Small intestine (tissue), 7 donors: ENCODE results near the gene GATD1. TPM values are rescaled to one million over a fixed set of nuclear protein-coding genes. Genes with fewer than 3 reads are reported as not detected.

Experiments
- DNase-seq, 2 donors: peaks; one replicate each; pipeline versions ENCODE4 v3.0.0 to v3.0.0-alpha.2; 2013
- FAIRE-seq: peaks from 2 replicates; lab custom pipeline; 2012; peaks lifted over from hg19 to GRCh38; lab: Jason Lieb, UNC
- H3K27ac ChIP-seq, 3 donors: one replicate each; pipeline ENCODE4 v1.5.1; 2013; ENCODE audit warnings: low read length in 2 of 3, mild to moderate bottlenecking in 2 of 3, control low read depth in 1 of 3, inconsistent platforms in 1 of 3, low read depth in 1 of 3, moderate library complexity in 1 of 3
- H3K27me3 ChIP-seq, 3 donors: one replicate each; pipeline ENCODE4 v1.6.1; 2013; ENCODE audit warnings: low read length in 3 of 3, inconsistent platforms in 1 of 3; ENCODE audit not compliant: control insufficient read depth in 3 of 3, insufficient read depth in 3 of 3
- H3K36me3 ChIP-seq, 3 donors: one replicate each; pipeline ENCODE4 v1.6.1; 2013; ENCODE audit warnings: low read length in 3 of 3, inconsistent platforms in 1 of 3, low read depth in 1 of 3, mild to moderate bottlenecking in 1 of 3, moderate library complexity in 1 of 3; ENCODE audit not compliant: control insufficient read depth in 3 of 3, insufficient read depth in 2 of 3
- H3K4me1 ChIP-seq, 3 donors: one replicate each; pipeline ENCODE4 v1.6.1; 2013; ENCODE audit warnings: low read length in 2 of 3, inconsistent platforms in 1 of 3, low read depth in 1 of 3, mild to moderate bottlenecking in 1 of 3, moderate library complexity in 1 of 3; ENCODE audit not compliant: control insufficient read depth in 3 of 3, insufficient read depth in 2 of 3
- H3K4me3 ChIP-seq, 3 donors: one replicate each; pipeline ENCODE4 v1.5.1; 2013; ENCODE audit warnings: low read length in 3 of 3, control low read depth in 1 of 3, inconsistent platforms in 1 of 3, low read depth in 1 of 3, mild to moderate bottlenecking in 1 of 3, moderate library complexity in 1 of 3
- H3K9me3 ChIP-seq, 2 donors: one replicate each; pipeline ENCODE4 v1.6.1; 2013; ENCODE audit warnings: low read depth in 1 of 2, low read length in 1 of 2; ENCODE audit not compliant: control insufficient read depth in 2 of 2, insufficient read depth in 1 of 2
- whole genome bisulfite sequencing, 3 donors: extraction: QIAGEN DNeasy Blood & Tissue Kit; methylation state at CpG; one replicate each; pipeline ENCODE4 v1.1.7; 2013; 5-methylcytosine and 5-hydroxymethylcytosine counted together
- polyA plus RNA-seq, 4 donors: library from polyadenylated mRNA; stranded (reverse) in 3 of 4; unstranded in 1 of 4; fragments of 200-250 nt in 3 of 4; fragments of 120-200 nt in 1 of 4; gene quantifications; one replicate each; pipeline versions ENCODE4 v1.2.1 to v1.2.3, GENCODE V29; 2013
- donor health status: healthy with polysubstance abuse.
- donor health status: control.
- donor health status: control.
- donor health status: Bipolar disorder and iron deficiency.
- donor health status: healthy.

GATD1 gene
- polyA plus RNA-seq, 4 donors, result 12.2 to 55.6 (median 29.8) TPM

DNA sequence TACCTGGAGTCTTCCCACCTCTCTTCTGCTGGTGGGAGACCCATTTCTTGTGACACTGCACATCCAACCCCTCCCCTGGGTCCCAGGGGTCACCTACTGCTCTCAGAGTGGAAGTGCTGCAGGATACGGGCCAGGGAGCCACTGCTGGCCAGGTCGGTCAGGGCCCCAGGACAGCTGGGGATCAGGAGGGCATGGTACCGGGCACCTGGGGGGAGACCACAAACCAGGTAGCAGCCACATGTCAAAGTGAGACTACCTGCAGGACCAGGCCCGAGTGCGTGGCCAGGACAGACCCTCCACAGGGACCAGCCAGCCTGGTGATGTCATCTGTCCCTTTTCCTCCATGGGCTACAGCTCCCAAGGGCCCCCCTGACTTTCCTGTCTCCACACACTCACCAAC is 3.9 kb downstream of the GATD1 start:
- WGBS, 3 donors, result 89 to 93% (median 89%) methylated on average over 5 of the region's 5 CpGs
- Histone ChIP-seq H3K4me3 (no peak overlapping the region), H3K4me1 (peaks cover 2 to 20% (median 5%) of the 10 kb centered on the region in 3 donors), H3K9me3 (no peaks in the 10 kb centered on the region), H3K27ac (no peak overlapping the region), H3K27me3 (no peaks in the 10 kb centered on the region), H3K36me3 (peaks cover 9 to 71% (median 10%) of the 10 kb centered on the region in 3 donors)
- FAIRE-seq (no peak), DNase-seq (no peak)

DNA sequence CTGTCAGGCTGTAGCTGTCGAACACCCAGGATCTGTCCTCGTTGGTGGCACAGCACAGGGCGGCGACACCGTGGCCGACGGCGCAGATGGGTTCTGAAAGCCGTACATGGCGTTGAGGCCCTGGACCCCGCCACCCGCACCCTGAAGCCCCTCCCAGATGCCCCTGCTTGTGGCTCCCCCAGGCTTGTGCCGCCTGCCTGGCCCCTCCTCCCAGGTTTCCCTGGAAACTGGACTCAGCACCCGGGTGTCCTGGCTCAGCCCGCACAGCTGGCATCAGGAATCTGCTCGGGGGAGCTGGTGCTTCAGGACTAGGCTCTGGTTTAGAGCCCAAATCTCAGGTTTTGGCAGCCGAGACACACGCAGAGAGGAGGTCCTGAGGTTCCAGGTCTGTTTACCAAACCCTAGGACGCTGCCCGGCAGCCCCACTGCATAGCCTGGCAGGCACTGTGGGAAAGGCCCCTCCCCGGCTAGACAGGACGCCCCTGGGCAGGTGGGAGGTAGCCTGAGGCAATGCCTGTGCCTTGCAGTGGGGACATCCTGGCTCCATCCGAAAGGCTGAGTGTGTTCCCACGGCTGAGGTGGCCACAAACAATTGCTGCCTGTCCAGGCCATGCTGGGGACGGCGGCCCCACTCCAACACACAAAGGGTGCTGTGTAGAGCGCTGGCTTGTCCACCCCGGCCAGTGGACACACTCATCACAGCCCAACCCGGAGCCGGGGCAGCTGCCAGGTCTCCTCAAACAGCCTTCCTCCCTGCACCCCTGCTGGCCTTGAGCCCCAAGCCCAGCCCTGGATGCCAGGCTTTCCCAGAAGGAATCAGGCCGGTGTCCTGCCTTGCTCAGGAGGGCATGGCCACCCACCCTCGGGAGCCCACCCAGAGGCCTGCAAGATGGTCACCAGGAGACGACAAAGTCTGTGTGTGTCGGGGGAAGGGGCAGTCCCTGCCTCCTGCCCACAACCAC is 4.6 kb downstream of the GATD1 start:
- no peaks in the 10 kb centered on the region for H3K9me3 ChIP-seq
- H3K27me3 ChIP-seq, result no peaks in the 10 kb centered on the region
- WGBS, 3 donors, result 87% methylated on average over 32 to 34 of the region's 34 CpGs
- no peak for FAIRE-seq
- no peak overlapping the region for H3K27ac ChIP-seq
- peaks cover 2 to 13% (median 3%) of the 10 kb centered on the region in 3 donors for H3K4me1 ChIP-seq
- H3K4me3 ChIP-seq, result no peak overlapping the region
- DNase-seq, result no peak
- H3K36me3 ChIP-seq, result peaks cover 9 to 71% (median 10%) of the 10 kb centered on the region in 3 donors

DNA sequence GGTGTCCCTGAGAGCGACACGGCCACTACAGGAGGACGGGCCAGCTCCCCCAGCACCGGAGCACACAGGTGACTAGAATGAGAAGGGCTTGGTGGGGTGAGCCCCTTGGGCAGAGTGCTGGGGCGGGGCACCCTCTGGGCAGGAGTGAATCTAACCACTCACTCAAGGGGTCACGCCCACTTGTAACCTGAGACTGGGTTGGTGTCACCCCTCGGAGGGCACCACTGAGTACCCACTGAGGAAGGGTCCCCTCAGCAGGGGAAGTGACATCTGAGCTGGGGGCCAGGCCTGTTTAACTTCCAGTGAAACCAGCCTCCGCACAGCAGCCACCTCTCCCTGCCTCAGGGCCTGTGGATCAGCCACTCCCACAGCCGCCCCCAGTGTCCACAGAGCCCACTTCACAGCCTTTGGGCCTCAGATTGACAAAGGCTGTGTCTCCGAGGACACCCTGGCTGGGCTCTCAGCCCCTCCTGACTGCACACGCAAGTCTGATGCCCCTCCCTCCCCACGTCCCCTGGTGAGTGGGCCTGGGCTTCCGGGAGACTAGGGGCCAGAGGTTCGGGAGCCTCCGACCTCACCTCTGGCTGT is 5.6 kb downstream of the GATD1 start:
- Histone ChIP-seq H3K36me3 (peaks cover 10 to 81% (median 11%) of the 10 kb centered on the region in 3 donors), H3K27ac (no peak overlapping the region), H3K9me3 (no peaks in the 10 kb centered on the region), H3K27me3 (no peaks in the 10 kb centered on the region), H3K4me3 (no peak overlapping the region), H3K4me1 (peaks cover 2 to 12% (median 3%) of the 10 kb centered on the region in 3 donors)
- DNase-seq, result no peak
- WGBS, 3 donors, result 87 to 89% (median 89%) methylated on average over 12 to 15 of the region's 15 CpGs
- FAIRE-seq, result no peak

DNA sequence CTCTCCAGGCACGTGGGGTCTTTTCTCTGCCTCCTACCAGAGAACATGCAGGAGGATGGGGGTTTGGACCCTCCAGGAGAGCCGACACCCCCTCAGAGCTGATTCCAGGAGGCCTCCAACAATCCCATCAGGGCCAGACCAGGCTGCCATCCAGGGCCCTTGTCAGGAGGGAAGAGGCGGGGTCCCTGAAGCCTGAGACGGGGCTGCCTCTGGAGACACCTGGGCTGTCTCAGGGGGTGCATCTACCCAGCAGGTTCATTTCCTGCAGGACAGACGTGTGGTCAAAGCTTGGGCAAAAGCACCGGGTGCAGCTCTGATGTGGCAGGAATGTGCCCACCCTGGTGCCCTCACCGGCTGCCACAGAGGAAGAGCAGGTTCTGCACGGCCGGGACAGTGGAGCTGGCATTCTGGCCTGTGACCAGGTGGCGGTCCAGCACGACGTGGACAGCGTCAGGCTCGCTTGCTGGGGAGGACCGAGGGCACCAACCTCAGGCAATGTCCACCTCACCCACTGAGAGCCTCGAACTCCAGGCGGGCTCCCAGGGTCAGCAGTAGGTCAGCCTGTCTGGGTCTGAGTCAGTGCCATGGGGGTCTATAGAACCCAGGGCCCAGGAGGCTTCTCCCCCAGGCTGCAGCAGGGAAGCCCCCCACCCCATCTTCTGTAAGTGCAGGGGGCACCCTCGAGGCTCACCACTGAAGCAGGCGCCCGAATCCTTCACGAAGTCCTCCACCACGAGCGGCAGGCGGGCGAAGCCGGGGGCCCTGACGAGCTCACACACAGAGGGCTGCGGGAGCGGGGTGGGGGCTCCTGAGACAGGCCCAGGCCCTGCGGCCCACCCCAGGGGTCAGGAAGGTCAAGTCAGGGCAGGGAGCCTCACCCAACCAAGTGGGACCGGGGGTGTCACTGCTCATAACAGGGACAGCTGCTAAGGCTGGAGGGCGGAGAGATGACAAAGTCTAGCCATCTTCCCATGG is 6.4 kb downstream of the GATD1 start:
- H3K4me1 ChIP-seq, result peaks cover 0 to 5% (median 3%) of the 10 kb centered on the region in 3 donors
- no peak for FAIRE-seq
- DNase-seq, result no peak
- H3K27ac ChIP-seq, result no peak overlapping the region
- H3K4me3 ChIP-seq, result no peak overlapping the region
- H3K9me3 ChIP-seq, result no peaks in the 10 kb centered on the region
- H3K27me3 ChIP-seq, result no peaks in the 10 kb centered on the region
- WGBS, 3 donors, result 90 to 92% (median 91%) methylated on average over 30 to 32 of the region's 32 CpGs
- H3K36me3 ChIP-seq, result peaks cover 10 to 88% (median 12%) of the 10 kb centered on the region in 3 donors

DNA sequence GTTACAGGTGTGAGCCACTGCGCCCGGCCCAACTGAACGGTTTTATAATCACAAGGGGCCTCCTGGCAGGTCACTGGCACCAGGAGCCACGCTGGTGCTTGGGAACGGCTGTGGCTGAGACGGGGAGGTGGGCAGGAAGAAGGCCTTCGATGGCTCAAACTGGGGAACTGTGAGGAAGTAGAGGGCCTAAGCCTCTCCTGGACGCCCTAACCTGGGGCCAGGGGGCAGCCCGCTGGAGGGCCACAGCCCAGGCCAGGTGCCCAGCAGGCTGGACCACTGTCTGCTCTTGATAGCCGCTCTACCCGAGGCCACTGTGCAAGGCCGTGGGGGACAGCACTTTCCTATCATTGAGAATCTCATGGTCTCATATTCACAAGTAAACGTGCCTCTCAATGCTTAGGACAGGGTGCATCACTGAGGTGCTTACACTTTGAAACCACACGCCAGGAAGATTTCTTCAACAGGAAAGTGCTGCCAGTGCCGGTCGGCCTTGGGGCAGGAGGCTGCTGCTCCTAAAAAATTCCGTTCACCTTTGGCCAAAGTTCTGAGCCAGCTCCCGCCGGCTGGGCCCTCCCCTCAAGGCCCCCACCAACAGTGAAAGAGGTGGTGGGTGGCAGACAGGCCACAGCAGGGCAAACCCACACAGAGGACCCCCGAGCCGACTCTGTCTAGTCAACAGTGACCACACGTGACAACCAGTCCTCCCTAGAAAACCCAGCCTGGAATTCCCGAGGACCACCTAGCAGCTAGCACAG is 7.2 kb downstream of the GATD1 start:
- Histone ChIP-seq H3K9me3 (no peaks in the 10 kb centered on the region), H3K27ac (no peak overlapping the region), H3K36me3 (peaks cover 10 to 93% (median 12%) of the 10 kb centered on the region in 3 donors), H3K4me3 (no peak overlapping the region), H3K27me3 (no peaks in the 10 kb centered on the region), H3K4me1 (no peaks in the 10 kb centered on the region)
- no peak for DNase-seq
- 84 to 90% (median 86%) methylated on average over 23 of the region's 23 CpGs for WGBS, 3 donors
- no peak for FAIRE-seq

DNA sequence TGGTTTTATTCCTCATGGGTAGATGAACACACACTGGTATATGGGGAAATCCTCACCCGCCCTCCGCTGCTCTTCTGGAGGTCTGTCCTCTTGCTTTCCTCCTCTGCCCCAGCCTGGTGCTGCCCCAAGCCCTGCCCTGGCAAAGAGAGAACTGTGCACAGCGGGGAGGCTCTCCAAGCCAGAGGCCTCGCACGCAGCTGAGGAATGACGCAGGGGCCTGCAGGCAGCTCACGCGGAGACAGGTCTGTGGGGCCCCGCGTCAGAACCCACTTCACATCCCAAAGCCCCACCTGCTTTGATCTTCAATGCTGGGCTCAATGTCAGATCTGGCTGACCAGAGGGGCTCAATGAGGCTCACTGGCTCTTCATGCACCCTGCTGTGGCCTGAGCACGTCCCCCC is 10.0 kb downstream of the GATD1 start:
- DNase-seq, result no peak
- Histone ChIP-seq H3K4me1 (peaks cover 0 to 11% (median 0%) of the 10 kb centered on the region in 3 donors), H3K27me3 (no peaks in the 10 kb centered on the region), H3K9me3 (no peaks in the 10 kb centered on the region), H3K4me3 (no peak overlapping the region), H3K36me3 (peaks cover 5 to 90% (median 15%) of the 10 kb centered on the region in 3 donors), H3K27ac (no peak overlapping the region)
- no peak for FAIRE-seq
- 93 to 97% (median 94%) methylated on average over 11 of the region's 11 CpGs for WGBS, 3 donors

DNA sequence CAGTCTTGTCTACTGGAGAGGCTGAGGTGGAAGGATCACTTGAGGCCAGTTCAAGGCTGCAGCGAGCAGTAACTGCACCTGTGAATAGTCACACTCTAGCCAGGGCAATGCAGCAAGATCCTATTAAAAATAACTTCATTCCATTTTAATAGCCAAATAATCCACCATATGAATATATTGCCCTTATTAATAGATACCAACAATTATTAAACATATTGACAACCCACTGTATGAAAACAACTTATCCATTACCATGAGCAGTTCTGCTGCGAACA is 10.4 kb downstream of the GATD1 start:
- no peaks in the 10 kb centered on the region for H3K27me3 ChIP-seq
- peaks cover 0 to 12% (median 0%) of the 10 kb centered on the region in 3 donors for H3K4me1 ChIP-seq
- FAIRE-seq (no peak), DNase-seq (no peak)
- WGBS, 3 donors, result 96 to 100% (median 100%) methylated on average over 2 of the region's 2 CpGs
- H3K27ac ChIP-seq, result no peak overlapping the region
- no peak overlapping the region for H3K4me3 ChIP-seq
- no peaks in the 10 kb centered on the region for H3K9me3 ChIP-seq
- H3K36me3 ChIP-seq, result peaks cover 4 to 89% (median 15%) of the 10 kb centered on the region in 3 donors
